ENCODE measurements around the gene C2CD5.

Gene C2CD5

GRCh38 chr12:22538311-22538710, 6.0 kb downstream of the C2CD5 start:
- Histone ChIP-seq H3K9me3 (replicated peaks in 1 of 11) (peaks cover 0 to 30% (median 9%) of the 10 kb centered on the region in 11 experiments; a peak in 14 of 22 replicates), H3K36me3 (peaks cover 9 to 62% (median 35%) of the 10 kb centered on the region in 11 experiments), H3K4me2 (peak overlapping the region; percentile 40 to 91 (median 65); a peak in 19 of 22 replicates), H4K20me1 (no peaks in the 10 kb centered on the region; a peak in 2 of 22 replicates), H3K27ac (peak overlapping the region in 10 of 11 experiments; percentile 41 to 87 (median 72); a peak in 18 of 22 replicates), H3K4me1 (peaks cover 43 to 85% (median 57%) of the 10 kb centered on the region in 10 experiments), H3K9ac (peak overlapping the region in 2 of 11 experiments; percentile 61 to 66; a peak in 4 of 22 replicates), H3K27me3 (no peaks in the 10 kb centered on the region), H3K4me3 (peak overlapping the region in 3 of 10 experiments; percentile 21 to 39 (median 28); a peak in 5 of 20 replicates)
- no peak for TF ChIP-seq Cebpa-rat (IDR thresholded peaks at IDR 0.05)

- TF ChIP-seq Cebpa-rat (IDR thresholded peaks at IDR 0.05): no peak
- H3K4me2 ChIP-seq: peak overlapping the region in 3 of 11 experiments; percentile 5 to 91 (median 88); a peak in 5 of 22 replicates
- H3K36me3 ChIP-seq: peaks cover 22 to 75% (median 48%) of the 10 kb centered on the region in 11 experiments
- no peaks in the 10 kb centered on the region; a peak in 2 of 22 replicates for H4K20me1 ChIP-seq
- H3K27ac ChIP-seq: peak overlapping the region in 2 of 11 experiments; percentile 5 to 15; a peak in 2 of 22 replicates
- H3K9ac ChIP-seq: no peak overlapping the region
- peaks cover 11 to 42% (median 22%) of the 10 kb centered on the region in 11 experiments for H3K9me3 ChIP-seq (replicated peaks in 1 of 11)
- H3K4me1 ChIP-seq: peaks cover 30 to 73% (median 44%) of the 10 kb centered on the region in 10 experiments
- H3K4me3 ChIP-seq: no peak overlapping the region
- H3K27me3 ChIP-seq: no peaks in the 10 kb centered on the region
Measured at GRCh38 chr12:22536971-22537544, 7.3 kb downstream of the C2CD5 start.

GRCh38 chr12:22536346-22536945, 7.9 kb downstream of the C2CD5 start:
- no peaks in the 10 kb centered on the region; a peak in 2 of 22 replicates for H4K20me1 ChIP-seq

GRCh38 chr12:22535478-22535877, 8.9 kb downstream of the C2CD5 start:
- no peak for TF ChIP-seq Cebpa-rat (IDR thresholded peaks at IDR 0.05)
- H3K27ac ChIP-seq: no peak overlapping the region
- H3K4me1 ChIP-seq: peaks cover 23 to 57% (median 35%) of the 10 kb centered on the region in 10 experiments
- peaks cover 37 to 84% (median 53%) of the 10 kb centered on the region in 11 experiments for H3K36me3 ChIP-seq
- no peak overlapping the region for H3K4me3 ChIP-seq
- H3K9ac ChIP-seq: no peak overlapping the region
- peaks cover 22 to 50% (median 31%) of the 10 kb centered on the region in 11 experiments for H3K9me3 ChIP-seq (replicated peaks in 1 of 11)
- H3K27me3 ChIP-seq: no peaks in the 10 kb centered on the region
- peak overlapping the region in 10 of 11 experiments; percentile 4 to 91 (median 30); a peak in 15 of 22 replicates for H3K4me2 ChIP-seq
- no peaks in the 10 kb centered on the region; a peak in 2 of 22 replicates for H4K20me1 ChIP-seq

More at GRCh38 chr12:22536346-22536945, 7.9 kb downstream of the C2CD5 start:
- H3K27me3 ChIP-seq: no peaks in the 10 kb centered on the region
- H3K9me3 ChIP-seq (replicated peaks in 1 of 11): peaks cover 17 to 48% (median 28%) of the 10 kb centered on the region in 11 experiments
- H3K9ac ChIP-seq: no peak overlapping the region
- H3K4me1 ChIP-seq: peaks cover 26 to 66% (median 38%) of the 10 kb centered on the region in 10 experiments
- peak in 1 of 11 experiments; percentile 24; a peak in 1 of 22 replicates for TF ChIP-seq Cebpa-rat (IDR thresholded peaks at IDR 0.05)
- H3K4me3 ChIP-seq: no peak overlapping the region
- peak overlapping the region in 5 of 11 experiments; percentile 27 to 91 (median 52); a peak in 6 of 22 replicates for H3K4me2 ChIP-seq
- H3K36me3 ChIP-seq: peaks cover 28 to 81% (median 52%) of the 10 kb centered on the region in 11 experiments
- no peak overlapping the region for H3K27ac ChIP-seq

GRCh38 chr12:22535038-22535437, 9.3 kb downstream of the C2CD5 start:
- peaks cover 22 to 46% (median 31%) of the 10 kb centered on the region in 11 experiments for H3K9me3 ChIP-seq (replicated peaks in 1 of 11)
- no peak overlapping the region for H3K9ac ChIP-seq
- H3K4me3 ChIP-seq: no peak overlapping the region
- no peak overlapping the region for H3K27ac ChIP-seq
- H3K36me3 ChIP-seq: peaks cover 40 to 82% (median 52%) of the 10 kb centered on the region in 11 experiments
- TF ChIP-seq Cebpa-rat (IDR thresholded peaks at IDR 0.05): no peak
- H3K27me3 ChIP-seq: no peaks in the 10 kb centered on the region
- H3K4me2 ChIP-seq: peak overlapping the region in 7 of 11 experiments; percentile 15 to 91 (median 45); a peak in 14 of 22 replicates
- H4K20me1 ChIP-seq: no peaks in the 10 kb centered on the region; a peak in 2 of 22 replicates
- H3K4me1 ChIP-seq: peaks cover 21 to 52% (median 34%) of the 10 kb centered on the region in 10 experiments

GRCh38 chr12:22533155-22533554, 11.2 kb downstream of the C2CD5 start:
- Histone ChIP-seq H3K9me3 (replicated peaks in 1 of 11) (peaks cover 19 to 40% (median 28%) of the 10 kb centered on the region in 11 experiments), H4K20me1 (peaks cover 0 to 6% (median 0%) of the 10 kb centered on the region in 11 experiments; a peak in 3 of 22 replicates), H3K4me2 (no peak overlapping the region), H3K27me3 (no peaks in the 10 kb centered on the region), H3K4me3 (no peak overlapping the region), H3K4me1 (peaks cover 4 to 37% (median 17%) of the 10 kb centered on the region in 10 experiments; a peak in 19 of 20 replicates), H3K36me3 (peaks cover 42 to 83% (median 54%) of the 10 kb centered on the region in 11 experiments), H3K27ac (no peak overlapping the region), H3K9ac (no peak overlapping the region)
- no peak for TF ChIP-seq Cebpa-rat (IDR thresholded peaks at IDR 0.05)

- H3K4me2 ChIP-seq: no peak overlapping the region
- no peak overlapping the region for H3K9ac ChIP-seq
- peaks cover 19 to 34% (median 28%) of the 10 kb centered on the region in 11 experiments for H3K9me3 ChIP-seq (replicated peaks in 1 of 11)
- H4K20me1 ChIP-seq: peaks cover 0 to 6% (median 0%) of the 10 kb centered on the region in 11 experiments; a peak in 2 of 22 replicates
- H3K4me3 ChIP-seq: no peak overlapping the region
- H3K27me3 ChIP-seq: no peaks in the 10 kb centered on the region
- TF ChIP-seq Cebpa-rat (IDR thresholded peaks at IDR 0.05): no peak
- H3K4me1 ChIP-seq: peaks cover 3 to 28% (median 16%) of the 10 kb centered on the region in 10 experiments; a peak in 17 of 20 replicates
- H3K36me3 ChIP-seq: peaks cover 48 to 83% (median 56%) of the 10 kb centered on the region in 11 experiments
- no peak overlapping the region for H3K27ac ChIP-seq
Measured at GRCh38 chr12:22532317-22532716, 12.0 kb downstream of the C2CD5 start.

GRCh38 chr12:22531205-22531604, 13.1 kb downstream of the C2CD5 start:
- H4K20me1 ChIP-seq: peaks cover 0 to 6% (median 0%) of the 10 kb centered on the region in 11 experiments; a peak in 2 of 22 replicates
- peaks cover 19 to 33% (median 28%) of the 10 kb centered on the region in 11 experiments for H3K9me3 ChIP-seq (replicated peaks in 1 of 11)
- H3K4me3 ChIP-seq: peak overlapping the region in 1 of 10 experiments; percentile 3; a peak in 1 of 20 replicates
- no peak overlapping the region for H3K4me2 ChIP-seq
- TF ChIP-seq Cebpa-rat (IDR thresholded peaks at IDR 0.05): no peak
- H3K27me3 ChIP-seq: no peaks in the 10 kb centered on the region
- no peak overlapping the region for H3K27ac ChIP-seq
- peaks cover 51 to 89% (median 64%) of the 10 kb centered on the region in 11 experiments for H3K36me3 ChIP-seq
- H3K4me1 ChIP-seq: peaks cover 0 to 17% (median 12%) of the 10 kb centered on the region in 10 experiments; a peak in 17 of 20 replicates
- no peak overlapping the region for H3K9ac ChIP-seq
